ENCODE results near the gene SH3PXD2A. TPM values are rescaled to one million over a fixed set of nuclear protein-coding genes. Genes with fewer than 3 reads are reported as not detected.

Gene SH3PXD2A
- total RNA-seq, 2 donors from 2014 or later, result 7.8 to 10.2 TPM

DNA sequence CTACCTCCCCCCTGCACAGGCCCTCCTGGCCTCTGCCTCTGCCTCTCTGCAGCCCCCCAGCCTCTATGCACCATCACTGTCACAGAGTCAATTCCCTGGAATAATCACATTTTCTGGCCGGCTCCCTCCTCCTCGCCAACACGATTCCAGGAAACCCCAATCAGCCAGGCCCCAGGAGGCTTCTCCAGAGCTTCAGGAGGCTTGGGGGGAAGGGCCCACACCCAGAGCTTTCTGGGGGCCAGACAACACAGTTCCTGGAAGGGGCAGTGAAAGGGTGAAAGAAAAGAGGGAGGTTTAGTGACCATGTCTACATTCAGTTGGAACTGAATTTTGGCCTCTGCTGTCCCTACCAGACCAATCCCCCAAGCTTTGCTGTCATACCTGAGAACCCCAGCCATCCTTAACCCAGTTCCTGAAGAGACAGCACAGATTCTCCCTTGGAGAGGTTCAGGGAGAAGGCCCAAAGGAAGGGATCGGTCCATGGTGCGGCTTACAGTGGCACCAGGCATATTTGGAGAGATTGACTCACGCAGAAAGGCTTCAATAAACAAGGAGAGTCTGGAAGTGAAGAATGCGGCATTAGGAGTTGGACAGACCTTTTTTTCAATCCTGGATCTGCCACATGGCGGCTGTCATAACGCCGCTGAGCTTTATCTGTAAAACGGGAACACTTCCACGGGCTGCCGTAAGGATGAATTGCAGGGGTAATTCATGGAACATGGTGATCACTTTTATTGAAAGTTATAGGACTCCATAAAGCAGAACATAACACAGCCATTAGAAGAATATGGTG, 272.8 kb downstream of the SH3PXD2A start:
- no peak for DNase-seq
- Mint-ChIP-seq H3K4me3 (peak overlapping the region in 1 of 2 donors; percentile 27), H3K36me3 (ENCODE audit: insufficient read depth in 2 of 2) (peaks cover 0 to 1% of the 10 kb centered on the region in 2 donors), H3K27ac (no peak overlapping the region), H3K4me1 (ENCODE audit: low read depth) (peaks cover 14% of the 10 kb centered on the region), H3K9me3 (no peaks in the 10 kb centered on the region), H3K27me3 (ENCODE audit: low read depth) (no peaks in the 10 kb centered on the region)
- ATAC-seq (replicated peaks in 1 of 2), result no peak

DNA sequence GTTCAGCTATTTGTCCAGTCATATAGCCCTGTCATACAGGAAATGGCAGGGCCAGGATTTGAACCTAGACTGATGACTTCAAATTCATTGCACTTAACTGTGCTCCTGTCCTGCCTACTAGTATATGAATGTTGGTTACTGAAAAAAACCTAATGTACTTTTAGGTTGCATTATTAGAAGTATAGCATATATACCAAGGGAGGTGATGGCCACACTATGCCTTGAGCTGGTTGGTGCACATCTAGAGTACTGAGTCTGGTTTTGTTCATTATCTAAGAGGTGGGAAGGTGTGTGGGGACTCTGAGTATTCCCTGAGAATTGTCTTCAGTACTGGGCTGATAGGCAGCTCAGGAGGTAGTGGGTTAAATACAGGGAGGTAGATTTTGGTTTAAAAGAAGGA, 273.9 kb downstream of the SH3PXD2A start:
- DNase-seq (no peak), ATAC-seq (replicated peaks in 1 of 2) (no peak)
- Mint-ChIP-seq H3K27me3 (ENCODE audit: low read depth) (no peaks in the 10 kb centered on the region), H3K27ac (no peak overlapping the region), H3K9me3 (no peaks in the 10 kb centered on the region), H3K36me3 (ENCODE audit: insufficient read depth in 2 of 2) (no peaks in the 10 kb centered on the region), H3K4me1 (ENCODE audit: low read depth) (peaks cover 14% of the 10 kb centered on the region), H3K4me3 (no peak overlapping the region)

DNA sequence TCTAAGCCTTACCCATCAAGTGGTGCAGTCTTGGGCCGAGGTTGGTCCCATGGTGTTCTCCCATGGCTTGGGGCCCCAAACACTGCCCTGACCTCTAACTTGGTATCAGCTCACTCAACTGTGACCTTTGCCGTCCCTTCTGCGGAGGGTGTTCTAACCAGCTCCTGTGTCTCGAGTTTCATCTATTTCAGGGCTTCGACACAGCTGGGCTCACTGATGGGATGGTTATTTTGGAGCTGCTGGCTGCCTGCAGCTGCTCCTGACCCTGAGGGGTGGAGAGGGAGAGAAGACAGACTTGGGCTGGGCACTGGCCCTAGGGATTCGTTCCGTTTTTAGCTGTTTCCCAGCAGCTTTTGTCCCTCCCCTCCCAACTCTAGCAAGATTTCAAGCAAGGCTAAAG, 274.9 kb downstream of the SH3PXD2A start:
- DNase-seq (no peak), ATAC-seq (replicated peaks in 1 of 2) (no peak)
- Mint-ChIP-seq H3K27me3 (ENCODE audit: low read depth) (no peaks in the 10 kb centered on the region), H3K4me1 (ENCODE audit: low read depth) (peaks cover 12% of the 10 kb centered on the region), H3K4me3 (no peak overlapping the region), H3K27ac (no peak overlapping the region), H3K9me3 (no peaks in the 10 kb centered on the region), H3K36me3 (ENCODE audit: insufficient read depth in 2 of 2) (no peaks in the 10 kb centered on the region)

DNA sequence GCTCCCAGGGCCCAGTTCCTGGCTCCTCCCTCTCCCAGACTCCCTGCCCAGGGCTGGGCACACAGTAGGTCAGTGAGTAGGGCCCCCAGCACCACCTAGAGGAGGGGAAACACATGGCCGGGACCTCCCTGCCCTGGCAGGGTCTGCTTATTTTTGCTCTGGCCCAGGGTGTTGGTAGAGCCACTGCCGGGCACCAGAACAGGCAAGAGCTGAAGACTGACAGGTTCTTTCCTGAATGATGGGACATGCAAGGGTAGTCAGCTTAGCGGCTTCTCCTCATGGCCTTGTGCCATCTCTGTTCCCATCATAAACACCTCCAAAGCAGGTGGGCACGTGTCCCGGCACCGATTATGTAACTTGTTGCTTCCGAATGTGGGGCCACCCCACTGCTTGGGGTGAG, 275.4 kb downstream of the SH3PXD2A start:
- no peak overlapping the region for H3K4me3 Mint-ChIP-seq
- H3K27ac Mint-ChIP-seq, result no peak overlapping the region
- DNase-seq, result no peak
- H3K27me3 Mint-ChIP-seq (ENCODE audit: low read depth), result no peaks in the 10 kb centered on the region
- H3K9me3 Mint-ChIP-seq, result no peaks in the 10 kb centered on the region
- H3K36me3 Mint-ChIP-seq (ENCODE audit: insufficient read depth in 2 of 2), result no peaks in the 10 kb centered on the region
- peaks cover 8% of the 10 kb centered on the region for H3K4me1 Mint-ChIP-seq (ENCODE audit: low read depth)
- no peak for ATAC-seq (replicated peaks in 1 of 2)

GRCh38 chr10:103578782-103579382, 276.5 kb downstream of the SH3PXD2A start:
- Mint-ChIP-seq H3K36me3 (ENCODE audit: insufficient read depth in 2 of 2) (no peaks in the 10 kb centered on the region), H3K27me3 (ENCODE audit: low read depth) (no peaks in the 10 kb centered on the region), H3K4me3 (no peak overlapping the region), H3K27ac (no peak overlapping the region), H3K4me1 (ENCODE audit: low read depth) (peaks cover 3% of the 10 kb centered on the region), H3K9me3 (no peaks in the 10 kb centered on the region)
- DNase-seq (no peak), ATAC-seq (replicated peaks in 1 of 2) (no peak)

DNA sequence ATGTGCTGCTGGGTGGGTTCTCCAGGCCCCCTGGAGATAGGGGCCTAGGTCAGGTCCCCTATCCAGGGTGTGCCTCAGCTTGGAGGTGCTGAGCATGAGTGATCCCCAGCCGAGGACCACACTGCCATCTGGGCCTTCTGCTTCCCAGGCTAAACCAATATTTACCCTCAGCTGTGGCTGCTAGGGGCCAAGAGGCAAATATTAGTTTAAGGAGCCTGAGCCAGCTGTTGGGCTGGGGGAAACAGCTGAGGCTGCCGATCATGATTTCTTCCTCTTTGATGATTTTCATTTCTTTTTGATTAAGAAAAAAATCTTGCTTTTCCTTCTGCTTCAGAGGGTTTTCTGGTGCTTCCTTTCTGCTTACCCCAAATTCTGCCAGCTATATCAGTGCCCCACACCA, 278.5 kb downstream of the SH3PXD2A start:
- ATAC-seq (replicated peaks in 1 of 2), result no peak
- Mint-ChIP-seq H3K27me3 (ENCODE audit: low read depth) (no peaks in the 10 kb centered on the region), H3K36me3 (ENCODE audit: insufficient read depth in 2 of 2) (no peaks in the 10 kb centered on the region), H3K27ac (no peak overlapping the region), H3K4me1 (ENCODE audit: low read depth) (no peaks in the 10 kb centered on the region), H3K4me3 (no peak overlapping the region), H3K9me3 (no peaks in the 10 kb centered on the region)
- DNase-seq, result no peak

DNA sequence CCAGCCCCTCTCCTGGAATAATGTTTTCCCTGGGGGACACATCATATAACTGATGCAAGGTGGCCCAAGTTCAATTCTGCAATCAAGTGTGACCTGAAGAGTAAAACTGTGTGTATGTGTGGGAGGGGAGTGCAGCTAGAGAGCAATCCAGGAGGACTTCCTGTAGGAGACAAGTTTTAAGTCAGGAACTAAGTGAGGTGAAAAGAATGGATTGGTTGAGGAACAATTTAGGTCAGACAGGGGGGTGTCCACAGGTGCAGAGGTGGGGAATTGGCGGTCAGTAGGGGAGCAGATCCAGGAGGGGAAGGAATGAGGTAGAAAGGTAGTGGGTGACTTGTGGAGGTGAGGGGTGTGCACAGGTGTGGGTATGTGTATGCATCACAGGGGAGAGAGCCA, 279.3 kb downstream of the SH3PXD2A start:
- no peaks in the 10 kb centered on the region for H3K9me3 Mint-ChIP-seq
- no peaks in the 10 kb centered on the region for H3K36me3 Mint-ChIP-seq (ENCODE audit: insufficient read depth in 2 of 2)
- no peaks in the 10 kb centered on the region for H3K4me1 Mint-ChIP-seq (ENCODE audit: low read depth)
- DNase-seq (no peak), ATAC-seq (replicated peaks in 1 of 2) (no peak)
- no peak overlapping the region for H3K27ac Mint-ChIP-seq
- H3K4me3 Mint-ChIP-seq, result no peak overlapping the region
- H3K27me3 Mint-ChIP-seq (ENCODE audit: low read depth), result no peaks in the 10 kb centered on the region

- ATAC-seq (replicated peaks in 1 of 2), result no peak
- no peaks in the 10 kb centered on the region for H3K9me3 Mint-ChIP-seq
- H3K27ac Mint-ChIP-seq, result no peak overlapping the region
- no peak for DNase-seq
- H3K4me3 Mint-ChIP-seq, result no peak overlapping the region
- H3K27me3 Mint-ChIP-seq (ENCODE audit: low read depth), result no peaks in the 10 kb centered on the region
- H3K4me1 Mint-ChIP-seq (ENCODE audit: low read depth), result no peaks in the 10 kb centered on the region
- H3K36me3 Mint-ChIP-seq (ENCODE audit: insufficient read depth in 2 of 2), result no peaks in the 10 kb centered on the region
Observed at GRCh38 chr10:103575416-103576075, 279.8 kb downstream of the SH3PXD2A start.

DNA sequence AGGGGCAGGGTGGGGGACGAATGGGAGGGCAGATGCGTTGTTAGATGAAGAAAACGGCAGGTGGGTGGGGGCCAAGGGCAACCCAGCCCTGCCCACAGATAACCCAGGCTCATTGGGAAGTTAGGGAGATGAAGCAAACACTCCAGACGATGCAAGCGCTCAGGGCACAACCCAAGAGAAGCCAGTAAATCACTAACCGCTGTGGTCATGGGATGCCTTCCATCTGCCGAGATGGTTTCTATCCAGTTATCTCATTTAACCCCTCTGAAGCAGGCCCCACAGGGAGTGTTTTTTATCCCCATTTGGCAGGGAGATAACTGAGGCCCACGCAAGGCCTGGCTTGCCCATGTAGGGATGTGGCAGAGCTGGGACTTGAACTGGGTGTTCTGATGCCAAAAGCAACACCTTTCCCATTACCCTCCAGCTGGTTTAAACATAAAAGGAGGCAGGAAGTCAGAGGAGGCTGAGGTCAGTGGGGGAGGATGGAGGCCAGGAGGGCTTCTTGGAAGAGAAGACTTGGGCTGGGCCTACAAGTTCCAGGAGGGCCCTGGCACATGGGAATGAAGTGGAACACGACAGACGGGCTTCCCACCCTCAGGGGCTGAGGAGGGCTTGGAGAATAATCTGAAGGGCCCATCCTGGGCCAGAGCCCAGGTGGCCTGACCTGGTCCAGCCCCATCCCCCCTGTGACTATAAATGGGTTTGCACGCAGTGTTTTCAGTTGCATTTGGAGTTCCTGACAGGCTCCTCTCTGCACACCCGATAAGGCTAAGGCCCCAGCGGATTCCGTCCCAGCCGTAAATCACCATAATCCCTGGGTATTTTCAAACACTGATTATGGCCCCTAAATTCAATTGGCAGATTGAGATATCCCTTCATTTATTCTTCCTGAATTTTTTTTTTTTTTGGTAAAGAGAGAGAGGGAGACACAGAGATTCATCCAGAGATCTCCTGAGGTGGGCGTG, 281.0 kb downstream of the SH3PXD2A start:
- Mint-ChIP-seq H3K4me3 (no peak overlapping the region), H3K4me1 (ENCODE audit: low read depth) (no peaks in the 10 kb centered on the region), H3K9me3 (no peaks in the 10 kb centered on the region), H3K27ac (no peak overlapping the region), H3K27me3 (ENCODE audit: low read depth) (no peaks in the 10 kb centered on the region), H3K36me3 (ENCODE audit: insufficient read depth in 2 of 2) (no peaks in the 10 kb centered on the region)
- no peak for ATAC-seq (replicated peaks in 1 of 2)
- DNase-seq, result no peak

DNA sequence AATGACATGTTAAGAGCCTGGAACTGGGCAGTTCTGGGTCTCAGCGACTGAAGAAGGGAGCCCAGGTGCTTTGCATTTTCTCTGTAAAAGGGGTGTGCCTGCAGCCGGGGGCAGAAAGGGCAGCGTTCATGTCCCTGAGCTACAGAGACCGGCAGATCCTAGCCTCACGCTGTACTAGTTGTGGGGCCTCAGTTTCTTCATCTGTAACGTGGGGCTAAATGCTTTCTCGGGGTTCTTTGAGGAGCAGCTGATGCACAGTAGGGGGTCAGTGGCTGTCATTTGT, 282.2 kb downstream of the SH3PXD2A start:
- H3K4me3 Mint-ChIP-seq, result no peak overlapping the region
- H3K27ac Mint-ChIP-seq, result no peak overlapping the region
- no peaks in the 10 kb centered on the region for H3K9me3 Mint-ChIP-seq
- ATAC-seq (replicated peaks in 1 of 2) (no peak), DNase-seq (no peak)
- H3K36me3 Mint-ChIP-seq (ENCODE audit: insufficient read depth in 2 of 2), result no peaks in the 10 kb centered on the region
- no peaks in the 10 kb centered on the region for H3K4me1 Mint-ChIP-seq (ENCODE audit: low read depth)
- H3K27me3 Mint-ChIP-seq (ENCODE audit: low read depth), result no peaks in the 10 kb centered on the region

DNA sequence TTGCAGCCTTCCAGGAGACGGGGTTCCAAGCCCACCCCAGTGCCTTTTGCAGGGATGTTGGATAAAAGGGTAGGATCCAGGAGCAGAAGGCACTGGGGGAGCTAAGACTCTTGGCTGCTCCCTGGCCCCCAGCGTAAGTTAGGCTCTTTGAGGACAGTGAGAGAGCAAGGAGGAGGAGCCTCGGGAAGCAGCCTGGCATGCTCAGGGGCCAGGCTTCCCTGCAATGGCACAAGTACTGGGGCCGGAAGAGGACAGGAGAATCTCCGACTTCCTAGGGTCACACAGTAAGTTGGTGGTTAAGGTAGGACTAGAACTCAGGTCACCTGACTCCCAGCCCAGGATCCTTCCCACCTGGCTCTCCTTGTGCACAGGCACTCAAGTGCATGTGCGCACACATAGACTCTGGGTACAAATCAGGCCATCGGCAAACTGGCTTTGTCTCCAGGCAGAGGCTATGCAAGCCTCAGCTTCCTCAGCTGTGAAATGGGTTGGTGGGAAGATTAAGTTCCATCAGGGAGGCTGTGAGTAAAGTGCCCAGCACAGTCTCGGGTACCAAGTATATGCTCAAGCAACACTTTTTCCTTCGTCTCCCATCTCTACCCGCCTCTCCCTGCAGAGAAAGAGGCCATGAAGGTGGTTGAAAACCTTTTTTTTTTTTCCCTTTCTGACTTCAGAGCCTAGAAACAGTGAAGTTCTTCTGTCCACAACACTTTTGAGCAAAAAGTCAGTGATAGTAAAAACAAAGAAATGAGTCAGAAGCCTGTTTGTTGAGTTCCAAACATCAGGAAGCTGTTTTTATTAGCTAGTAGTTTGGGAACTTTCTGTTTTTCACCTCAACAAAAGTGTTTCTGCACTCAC, 282.8 kb downstream of the SH3PXD2A start:
- Mint-ChIP-seq H3K4me1 (ENCODE audit: low read depth) (no peaks in the 10 kb centered on the region), H3K9me3 (no peaks in the 10 kb centered on the region), H3K4me3 (no peak overlapping the region), H3K36me3 (ENCODE audit: insufficient read depth in 2 of 2) (no peaks in the 10 kb centered on the region), H3K27me3 (ENCODE audit: low read depth) (no peaks in the 10 kb centered on the region), H3K27ac (no peak overlapping the region)
- no peak for DNase-seq
- ATAC-seq (replicated peaks in 1 of 2), result no peak

DNA sequence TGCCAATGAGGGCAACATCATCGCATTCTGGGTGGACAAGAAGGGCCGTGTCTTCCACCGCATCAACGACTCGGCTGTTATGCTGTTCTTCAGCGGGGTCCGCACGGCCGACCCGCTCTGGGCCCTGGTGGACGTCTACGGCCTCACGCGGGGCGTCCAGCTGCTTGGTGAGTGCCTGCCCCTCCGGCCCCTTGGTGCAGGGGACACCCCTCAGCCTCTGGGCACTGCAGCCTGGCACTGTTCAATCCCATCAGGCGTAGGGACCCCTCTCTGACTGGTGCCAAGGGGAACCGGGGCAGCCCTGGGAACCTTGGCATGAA, 283.8 kb downstream of the SH3PXD2A start:
- ATAC-seq (replicated peaks in 1 of 2) (no peak), DNase-seq (no peak)
- Mint-ChIP-seq H3K9me3 (no peaks in the 10 kb centered on the region), H3K27ac (no peak overlapping the region), H3K36me3 (ENCODE audit: insufficient read depth in 2 of 2) (no peaks in the 10 kb centered on the region), H3K4me1 (ENCODE audit: low read depth) (no peaks in the 10 kb centered on the region), H3K4me3 (no peak overlapping the region), H3K27me3 (ENCODE audit: low read depth) (no peaks in the 10 kb centered on the region)
